HL-60 (cell line): Measurements from ENCODE around the gene SEPTIN5.

Experiments
- DNase-seq, 2 experiments: peaks; one replicate each; pipeline ENCODE4 v3.0.0-alpha.2; 2010 to 2020; ENCODE audit warnings: low read depth in 1 of 2, low spot score in 1 of 2
- H3K27ac ChIP-seq: fragments of 250-450 bp; sonication (Bioruptor Pico); replicated peaks from 2 replicates; pipeline ENCODE4 v1.5.1; 2020; ENCODE audit warnings: mild to moderate bottlenecking, moderate library complexity
- H3K27me3 ChIP-seq: fragments of 250-450 bp; sonication (Bioruptor Pico); 2 replicates; pipeline ENCODE4 v1.5.1; 2021; ENCODE audit warnings: mild to moderate bottlenecking, moderate library complexity; ENCODE audit not compliant: insufficient read depth, poor library complexity, severe bottlenecking
- H3K4me3 ChIP-seq: replicated peaks from 2 replicates; pipeline ENCODE4 v1.5.1; 2011; ENCODE audit warnings: mild to moderate bottlenecking, control low read depth, low read length; ENCODE audit not compliant: insufficient read depth
- CTCF ChIP-seq: IDR thresholded peaks from one replicate; pipeline ENCODE4 v1.5.1; 2011; ENCODE audit warnings: low read length, control low read depth, inconsistent platforms; ENCODE audit not compliant: insufficient read depth
- GABPA ChIP-seq: IDR thresholded peaks from 2 replicates; pipeline ENCODE4 v1.6.1; 2012; ENCODE audit warnings: low read depth
- POLR2AphosphoS5 ChIP-seq: IDR thresholded peaks from 2 replicates; pipeline ENCODE4 v1.6.1; 2012; ENCODE audit warnings: low read depth
- REST ChIP-seq: IDR thresholded peaks from 2 replicates; pipeline ENCODE4 v1.6.1; 2012; ENCODE audit warnings: low read depth; ENCODE audit not compliant: insufficient replicate concordance
- SPI1 ChIP-seq: IDR thresholded peaks from 2 replicates; pipeline ENCODE4 v1.6.1; 2012; ENCODE audit warnings: low read depth, mild to moderate bottlenecking, borderline replicate concordance
- long read RNA-seq: library from polyadenylated mRNA; unstranded; transcript quantifications from one replicate; pipeline ENCODE4 v2.0.0, GENCODE V29; 2020

The SEPTIN5 gene
- long read RNA-seq, partial matches to known transcripts = 1 of 4 reads
- long read RNA-seq, other reads (novel, unspliced or antisense) = 1 of 4 reads

GRCh38 chr22:19714312-19715187 is at the start of gene SEPTIN5:
Gene SEPTIN5, plus strand, starts transcription at chr22:19714503. Its CDS starts 86 bp downstream, at chr22:19714589.
- peak within 1 kb of the TSS; percentile 73 for H3K4me3 ChIP-seq
- no peak for TF ChIP-seq CTCF
- TF ChIP-seq REST = no peak
- no peak for TF ChIP-seq POLR2AphosphoS5
- no peak for TF ChIP-seq GABPA
- TF ChIP-seq SPI1 = no peak
- DNase-seq = no peak
- peak within 1 kb of the TSS; percentile 43 for H3K27ac ChIP-seq
- no peaks in the 10 kb centered on the region for H3K27me3 ChIP-seq

GRCh38 chr22:19664951-19665783 is 49.1 kb upstream of the SEPTIN5 start:
- no peak for DNase-seq
- no peak for TF ChIP-seq REST
- TF ChIP-seq SPI1 = no peak
- no peak for TF ChIP-seq GABPA
- no peak for TF ChIP-seq CTCF
- TF ChIP-seq POLR2AphosphoS5 = no peak
- H3K4me3 ChIP-seq = no peak overlapping the region
- H3K27me3 ChIP-seq = no peaks in the 10 kb centered on the region
- H3K27ac ChIP-seq = no peak overlapping the region

- no peaks in the 10 kb centered on the region for H3K27me3 ChIP-seq
- TF ChIP-seq GABPA (no peak), POLR2AphosphoS5 (no peak), CTCF (no peak), SPI1 (no peak), REST (no peak)
- no peak overlapping the region for H3K27ac ChIP-seq
- no peak for DNase-seq
- no peak overlapping the region for H3K4me3 ChIP-seq
Observed at GRCh38 chr22:19665784-19666672, 48.3 kb upstream of the SEPTIN5 start.
